Ascending aorta (tissue), 2 donors: Measurements from ENCODE around the gene BOD1L1. TPM values are rescaled to one million over a fixed set of nuclear protein-coding genes. Genes with fewer than 3 reads are reported as not detected.

Experiments
- DNase-seq, 2 donors: peaks; one replicate each; pipeline ENCODE4 v3.0.0-alpha.2; 2019; ENCODE audit warnings: low spot score in 2 of 2
- H3K27ac ChIP-seq, 2 donors: fragments of 200-600 bp; sonication (generic); one replicate each; pipeline ENCODE4 v1.5.1; 2016 to 2017; ENCODE audit warnings: mild to moderate bottlenecking in 1 of 2
- H3K27me3 ChIP-seq: fragments of 200-600 bp; sonication (generic); one replicate; pipeline ENCODE4 v1.5.1; 2017
- H3K36me3 ChIP-seq, 2 donors: fragments of 200-600 bp; sonication (generic); one replicate each; pipeline ENCODE4 v1.5.1; 2016
- H3K4me1 ChIP-seq, 2 donors: fragments of 200-600 bp; sonication (generic); one replicate each; pipeline ENCODE4 v1.5.1; 2016 to 2017; ENCODE audit warnings: mild to moderate bottlenecking in 1 of 2
- H3K4me3 ChIP-seq, 2 donors: fragments of 200-600 bp; sonication (generic); one replicate each; pipeline ENCODE4 v1.5.1; 2016 to 2017; ENCODE audit warnings: mild to moderate bottlenecking in 1 of 2
- H3K9me3 ChIP-seq, 2 donors: fragments of 200-600 bp; sonication (generic); one replicate each; pipeline ENCODE4 v1.5.1; 2016
- CTCF ChIP-seq, 3 experiments: fragments of 200-600 bp in 2 of 3; fragments of 450-650 bp in 1 of 3; sonication (generic) in 2 of 3; IDR thresholded peaks; one replicate each; pipeline ENCODE4 v1.5.1; 2016 to 2019; ENCODE audit warnings: antibody characterized with exemption in 3 of 3, mild to moderate bottlenecking in 1 of 3, moderate library complexity in 1 of 3
- intact Hi-C: fragments of 100-400 bp; cut with DNase I; formaldehyde crosslinking; loops from one replicate; pipeline ENCODE4 v1.15.1; 2023
- total RNA-seq: library from RNA; depleted of rRNA; stranded (reverse); fragments of >200 nt; gene quantifications from one replicate; pipeline ENCODE4 v1.1.0, GENCODE V29; 2016

The BOD1L1 gene
- total RNA-seq, 1 donor from 2014 or later, result 8.4 TPM

DNA sequence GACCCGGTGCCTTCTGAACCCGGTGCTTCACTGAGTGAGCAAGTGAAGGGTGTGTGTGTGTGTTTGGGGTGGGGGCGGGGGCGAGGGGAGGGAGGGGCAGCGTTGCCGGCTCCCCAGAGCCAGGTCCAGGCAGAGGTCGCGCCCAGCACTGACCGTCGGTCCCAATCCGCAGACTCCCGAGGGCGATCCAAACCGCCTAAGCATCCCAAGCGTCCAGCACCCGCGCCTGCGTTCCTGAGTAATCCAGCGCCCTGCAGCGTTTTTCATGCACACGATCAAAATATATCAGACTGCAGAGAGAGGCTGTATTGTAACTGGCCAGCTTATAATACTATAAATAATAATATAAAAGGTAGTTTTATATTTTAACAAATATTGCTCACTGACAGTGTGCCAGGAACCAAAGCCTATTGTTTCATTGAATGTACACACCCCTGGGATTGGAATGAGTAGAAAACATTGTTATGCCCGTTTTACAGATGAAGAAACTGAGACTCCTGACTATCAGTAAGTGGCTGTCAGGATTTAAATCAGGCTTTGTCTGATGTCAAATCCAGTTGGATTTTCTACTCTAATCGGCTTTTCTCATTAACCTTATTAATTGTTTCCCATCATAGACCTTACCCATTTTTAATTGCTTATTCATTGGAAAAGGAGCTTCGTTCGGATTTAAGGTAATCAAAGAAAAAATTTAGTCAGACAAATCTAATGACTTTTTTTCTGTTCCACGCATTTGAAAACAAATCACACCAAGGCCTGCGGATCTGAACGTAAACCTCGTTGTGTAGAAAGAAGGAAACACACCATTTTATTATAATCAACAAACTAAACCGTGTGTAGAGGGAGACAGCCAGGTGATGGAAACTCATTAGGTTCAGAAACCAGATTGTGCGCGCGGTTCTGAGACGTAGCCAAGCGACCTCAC, 79.2 kb downstream of the BOD1L1 start:
- no peak for TF ChIP-seq CTCF (IDR thresholded peaks at IDR 0.05)
- peak overlapping the region; percentile 48 to 56 for H3K4me3 ChIP-seq
- H3K27me3 ChIP-seq, result peaks cover 50% of the 10 kb centered on the region
- intact Hi-C loops, result loop anchor here (10.0 kb wide), 1 partner anchor 824 kb away; no protein-coding TSS in a partner anchor
- DNase-seq, result no peak
- H3K27ac ChIP-seq, result no peak overlapping the region
- H3K4me1 ChIP-seq, result peaks cover 9 to 21% of the 10 kb centered on the region in 2 donors
- H3K36me3 ChIP-seq, result no peaks in the 10 kb centered on the region
- peaks cover 0 to 10% of the 10 kb centered on the region in 2 donors for H3K9me3 ChIP-seq

DNA sequence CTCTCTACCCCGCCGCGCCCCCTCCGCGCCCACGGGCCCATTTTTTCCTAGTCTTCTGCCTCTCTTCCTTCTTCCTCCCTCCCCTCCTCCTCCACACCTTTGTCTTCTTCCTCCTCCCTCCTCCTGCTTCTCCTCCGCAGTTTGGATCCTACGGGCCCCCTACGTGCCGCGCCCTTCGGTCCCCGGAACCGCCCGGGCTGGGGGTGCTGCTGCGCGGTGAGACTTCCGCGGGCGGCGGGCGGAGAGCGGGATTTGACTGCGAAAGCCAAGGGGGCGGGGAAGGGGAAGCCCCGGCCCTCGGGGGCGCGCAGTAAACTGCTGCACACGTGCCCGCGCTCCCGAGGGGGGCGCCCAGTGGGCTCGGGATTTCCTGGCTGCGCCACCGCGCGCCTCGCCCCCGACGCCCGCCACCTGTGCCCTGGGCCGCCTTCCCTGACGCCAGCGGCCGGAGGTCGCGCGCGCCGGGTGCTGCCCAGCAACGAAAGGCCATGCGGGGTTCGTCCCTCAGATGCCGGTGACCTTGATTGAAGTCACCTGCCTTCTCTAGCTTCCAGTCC, 80.0 kb downstream of the BOD1L1 start:
- no peak for DNase-seq
- Histone ChIP-seq H3K27me3 (peaks cover 52% of the 10 kb centered on the region), H3K4me1 (peaks cover 9 to 21% of the 10 kb centered on the region in 2 donors), H3K9me3 (peaks cover 0 to 10% of the 10 kb centered on the region in 2 donors), H3K36me3 (no peaks in the 10 kb centered on the region), H3K4me3 (peak overlapping the region; percentile 48 to 56), H3K27ac (no peak overlapping the region)
- intact Hi-C loops, result loop anchor here (2.0 to 10.0 kb wide), 2 partner anchors 63 to 823 kb away; partner anchors contain the start of gene RAB28
- no peak for TF ChIP-seq CTCF (IDR thresholded peaks at IDR 0.05)

DNA sequence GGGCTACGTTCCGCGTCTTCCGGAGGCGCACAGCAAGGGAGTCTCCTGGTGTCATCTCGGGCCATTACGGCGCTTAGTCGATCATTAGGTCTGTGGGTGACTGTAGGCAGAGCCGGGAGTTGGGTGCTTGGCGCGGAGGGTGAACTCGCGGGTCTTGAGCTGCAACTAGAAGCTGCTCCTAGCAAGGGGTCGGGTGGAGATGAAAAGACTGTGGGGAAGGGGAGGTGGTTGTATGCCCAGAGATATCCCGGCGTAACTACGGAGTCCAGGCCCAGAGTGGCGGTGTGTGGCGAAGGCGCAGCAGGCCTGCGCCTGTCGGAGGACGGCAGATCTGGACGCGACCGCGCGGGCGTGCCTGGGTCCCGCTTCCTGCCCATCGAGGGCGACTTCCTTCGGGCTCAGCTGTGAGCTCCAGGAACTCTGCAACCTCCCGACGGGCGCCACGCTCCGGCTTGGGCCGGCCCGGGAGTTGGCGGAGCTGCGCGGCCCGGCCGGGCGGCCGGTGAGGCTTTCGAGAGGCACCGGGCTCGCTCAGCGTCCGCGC, 80.5 kb downstream of the BOD1L1 start:
- Histone ChIP-seq H3K36me3 (no peaks in the 10 kb centered on the region), H3K4me3 (peak overlapping the region; percentile 48 to 56), H3K27ac (no peak overlapping the region), H3K9me3 (peaks cover 0 to 10% of the 10 kb centered on the region in 2 donors), H3K27me3 (peaks cover 57% of the 10 kb centered on the region), H3K4me1 (peaks cover 9 to 21% of the 10 kb centered on the region in 2 donors)
- DNase-seq, result no peak
- intact Hi-C loops, result loop anchor here (2.0 to 10.0 kb wide), 2 partner anchors 62 to 822 kb away; partner anchors contain the start of gene RAB28
- no peak for TF ChIP-seq CTCF (IDR thresholded peaks at IDR 0.05)

- no peak for TF ChIP-seq CTCF (IDR thresholded peaks at IDR 0.05)
- peaks cover 9 to 21% of the 10 kb centered on the region in 2 donors for H3K4me1 ChIP-seq
- no peak overlapping the region for H3K4me3 ChIP-seq
- DNase-seq, result no peak
- H3K9me3 ChIP-seq, result peaks cover 0 to 10% of the 10 kb centered on the region in 2 donors
- no peak overlapping the region for H3K27ac ChIP-seq
- no peaks in the 10 kb centered on the region for H3K36me3 ChIP-seq
- H3K27me3 ChIP-seq, result peaks cover 64% of the 10 kb centered on the region
- intact Hi-C loops, result loop anchor here (2.0 to 10.0 kb wide), 2 partner anchors 62 to 822 kb away; partner anchors contain the start of gene RAB28
Measured at GRCh38 chr4:13546142-13546940, 81.2 kb downstream of the BOD1L1 start.

DNA sequence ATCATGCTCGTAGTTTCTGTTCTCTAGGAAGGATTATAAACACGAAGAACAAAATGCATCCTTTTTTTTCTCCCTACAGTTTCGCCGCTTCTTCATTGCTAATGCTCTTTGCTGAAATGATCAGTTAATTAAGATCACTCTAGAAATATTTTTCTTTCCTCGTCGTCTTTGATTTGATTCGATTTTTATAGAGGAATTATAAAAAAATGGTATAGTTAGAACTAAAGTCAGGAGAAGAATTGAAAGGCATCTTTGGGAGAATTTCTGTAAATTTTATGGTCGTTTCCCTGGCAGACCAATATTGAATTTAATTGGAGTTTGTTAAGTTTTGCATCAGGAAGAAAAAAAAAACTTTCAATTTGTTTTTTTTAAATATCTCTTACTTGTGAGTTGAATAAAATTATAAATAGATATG, 82.1 kb downstream of the BOD1L1 start:
- Histone ChIP-seq H3K27me3 (peaks cover 69% of the 10 kb centered on the region), H3K36me3 (no peaks in the 10 kb centered on the region), H3K4me1 (peaks cover 9 to 21% of the 10 kb centered on the region in 2 donors), H3K4me3 (peak overlapping the region; percentile 59 to 65), H3K9me3 (peaks cover 0 to 3% of the 10 kb centered on the region in 2 donors), H3K27ac (no peak overlapping the region)
- no peak for TF ChIP-seq CTCF (IDR thresholded peaks at IDR 0.05)
- intact Hi-C loops, result loop anchor here (10.0 kb wide), 1 partner anchor 821 kb away; no protein-coding TSS in a partner anchor
- DNase-seq, result no peak
